ENCODE measurements around the gene SEL1L3. TPM values are rescaled to one million over a fixed set of nuclear protein-coding genes. Genes with fewer than 3 reads are reported as not detected.

Gene SEL1L3
- total RNA-seq, 2 experiments from 2014 or later = 180 to 313 TPM

DNA sequence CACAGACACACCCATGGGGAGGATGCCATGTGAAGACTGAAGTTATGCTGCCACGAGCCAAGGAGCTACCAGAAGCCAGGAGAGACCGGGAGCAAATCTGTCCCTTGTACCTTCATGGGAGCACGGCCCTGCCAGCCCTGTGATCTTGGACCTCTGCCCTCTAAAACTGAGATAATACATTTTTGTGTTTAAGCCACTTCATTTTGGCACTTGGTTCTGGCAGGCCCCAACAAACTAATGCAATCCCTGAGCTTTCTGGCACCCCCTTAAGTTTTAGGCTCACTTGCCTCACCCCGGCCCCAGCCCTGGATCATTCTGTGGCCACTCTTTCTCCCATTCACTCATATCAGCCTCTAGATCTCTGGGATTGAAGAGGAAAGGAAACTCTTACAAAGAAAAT lies 35.4 kb downstream of the SEL1L3 start:
- Histone ChIP-seq H3K9me2 (ENCODE audit: insufficient read depth, low read length) (no peaks in the 10 kb centered on the region), H3K36me3 (ENCODE audit: insufficient read depth, low read length) (peaks cover 95% of the 10 kb centered on the region), H3K27ac (ENCODE audit: low read depth, low read length, poor library complexity, severe bottlenecking) (no peak overlapping the region), H3K9me3 (ENCODE audit: low read length) (no peaks in the 10 kb centered on the region), H2AFZ (ENCODE audit: low read length) (no peak overlapping the region), H4K20me1 (ENCODE audit: insufficient read depth, low read length) (peaks cover 6% of the 10 kb centered on the region), H3K4me1 (ENCODE audit: insufficient read depth, low read length, poor library complexity, severe bottlenecking) (no peaks in the 10 kb centered on the region), H3K4me2 (ENCODE audit: low read length) (no peak overlapping the region), H3K79me2 (ENCODE audit: insufficient read depth, low read depth, low read length) (peaks cover 42% of the 10 kb centered on the region; the same call in 1 of the 2 replicates), H3K4me3 (ENCODE audit: low read depth, low read length, poor library complexity, severe bottlenecking) (no peak overlapping the region)
- intact Hi-C loops (cut with micrococcal nuclease; ENCODE audit: unreplicated experiment) = no loop called here
- DNase-seq (ENCODE audit: low spot score) = no peak
- POLR2A ChIA-PET = interaction anchor here (1.2 to 1.6 kb wide), 2 partner anchors 10 to 11 kb away, joined by 3 to 4 read pairs; no protein-coding TSS in a partner anchor
- BruUV-seq (replicated peaks) = no TSS peak
- CTCF ChIA-PET (ENCODE audit: unreplicated experiment) = no interaction called here
- no peak for TF ChIP-seq EZH2phosphoT487 (IDR thresholded peaks at IDR 0.05; ENCODE audit: borderline replicate concordance, low read depth, low read length)
- TF ChIP-seq, protein P1, sequence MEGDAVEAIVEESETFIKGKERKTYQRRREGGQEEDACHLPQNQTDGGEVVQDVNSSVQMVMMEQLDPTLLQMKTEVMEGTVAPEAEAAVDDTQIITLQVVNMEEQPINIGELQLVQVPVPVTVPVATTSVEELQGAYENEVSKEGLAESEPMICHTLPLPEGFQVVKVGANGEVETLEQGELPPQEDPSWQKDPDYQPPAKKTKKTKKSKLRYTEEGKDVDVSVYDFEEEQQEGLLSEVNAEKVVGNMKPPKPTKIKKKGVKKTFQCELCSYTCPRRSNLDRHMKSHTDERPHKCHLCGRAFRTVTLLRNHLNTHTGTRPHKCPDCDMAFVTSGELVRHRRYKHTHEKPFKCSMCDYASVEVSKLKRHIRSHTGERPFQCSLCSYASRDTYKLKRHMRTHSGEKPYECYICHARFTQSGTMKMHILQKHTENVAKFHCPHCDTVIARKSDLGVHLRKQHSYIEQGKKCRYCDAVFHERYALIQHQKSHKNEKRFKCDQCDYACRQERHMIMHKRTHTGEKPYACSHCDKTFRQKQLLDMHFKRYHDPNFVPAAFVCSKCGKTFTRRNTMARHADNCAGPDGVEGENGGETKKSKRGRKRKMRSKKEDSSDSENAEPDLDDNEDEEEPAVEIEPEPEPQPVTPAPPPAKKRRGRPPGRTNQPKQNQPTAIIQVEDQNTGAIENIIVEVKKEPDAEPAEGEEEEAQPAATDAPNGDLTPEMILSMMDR (conservative IDR thresholded peaks at IDR 0.05; ENCODE audit: low read length) = no peak

- H3K79me2 ChIP-seq (ENCODE audit: insufficient read depth, low read depth, low read length) = peaks cover 34% of the 10 kb centered on the region; the same call in 1 of the 2 replicates
- no peak overlapping the region for H3K27ac ChIP-seq (ENCODE audit: low read depth, low read length, poor library complexity, severe bottlenecking)
- no peaks in the 10 kb centered on the region for H3K9me3 ChIP-seq (ENCODE audit: low read length)
- H3K4me3 ChIP-seq (ENCODE audit: low read depth, low read length, poor library complexity, severe bottlenecking) = no peak overlapping the region
- DNase-seq (ENCODE audit: low spot score) = no peak
- H3K9me2 ChIP-seq (ENCODE audit: insufficient read depth, low read length) = no peaks in the 10 kb centered on the region
- no peak overlapping the region for H2AFZ ChIP-seq (ENCODE audit: low read length)
- TF ChIP-seq, protein P1 (conservative IDR thresholded peaks at IDR 0.05; ENCODE audit: low read length) = no peak
- no peak for TF ChIP-seq EZH2phosphoT487 (IDR thresholded peaks at IDR 0.05; ENCODE audit: borderline replicate concordance, low read depth, low read length)
- no peak overlapping the region for H3K4me2 ChIP-seq (ENCODE audit: low read length)
- H3K36me3 ChIP-seq (ENCODE audit: insufficient read depth, low read length) = peaks cover 97% of the 10 kb centered on the region
- CTCF ChIA-PET (ENCODE audit: unreplicated experiment) = no interaction called here
- POLR2A ChIA-PET = interaction anchor here (0.7 kb wide), 1 partner anchor 167 kb away, joined by 7 read pairs; no protein-coding TSS in a partner anchor
- peaks cover 6% of the 10 kb centered on the region for H4K20me1 ChIP-seq (ENCODE audit: insufficient read depth, low read length)
- no peaks in the 10 kb centered on the region for H3K4me1 ChIP-seq (ENCODE audit: insufficient read depth, low read length, poor library complexity, severe bottlenecking)
- no TSS peak for BruUV-seq (replicated peaks)
- intact Hi-C loops (cut with micrococcal nuclease; ENCODE audit: unreplicated experiment) = no loop called here
Measured at GRCh38 chr4:25826074-25826752, 36.6 kb downstream of the SEL1L3 start.

GRCh38 chr4:25823632-25824031 lies 39.2 kb downstream of the SEL1L3 start:
- H3K9me2 ChIP-seq (ENCODE audit: insufficient read depth, low read length) = no peaks in the 10 kb centered on the region
- ChIA-PET CTCF (ENCODE audit: unreplicated experiment) (no interaction called here), POLR2A (interaction anchor here (0.9 to 2.2 kb wide), 2 partner anchors 8 to 10 kb away, joined by 4 to 7 read pairs; no protein-coding TSS in a partner anchor)
- H4K20me1 ChIP-seq (ENCODE audit: insufficient read depth, low read length) = peaks cover 6% of the 10 kb centered on the region
- no peak for DNase-seq (ENCODE audit: low spot score)
- no peak overlapping the region for H3K27ac ChIP-seq (ENCODE audit: low read depth, low read length, poor library complexity, severe bottlenecking)
- peaks cover 97% of the 10 kb centered on the region for H3K36me3 ChIP-seq (ENCODE audit: insufficient read depth, low read length)
- H3K9me3 ChIP-seq (ENCODE audit: low read length) = no peaks in the 10 kb centered on the region
- intact Hi-C loops (cut with micrococcal nuclease; ENCODE audit: unreplicated experiment) = no loop called here
- H3K4me3 ChIP-seq (ENCODE audit: low read depth, low read length, poor library complexity, severe bottlenecking) = no peak overlapping the region
- H2AFZ ChIP-seq (ENCODE audit: low read length) = no peak overlapping the region
- no TSS peak for BruUV-seq (replicated peaks)
- H3K4me2 ChIP-seq (ENCODE audit: low read length) = no peak overlapping the region
- no peaks in the 10 kb centered on the region for H3K4me1 ChIP-seq (ENCODE audit: insufficient read depth, low read length, poor library complexity, severe bottlenecking)
- TF ChIP-seq, protein P1 (conservative IDR thresholded peaks at IDR 0.05; ENCODE audit: low read length) = no peak
- TF ChIP-seq EZH2phosphoT487 (IDR thresholded peaks at IDR 0.05; ENCODE audit: borderline replicate concordance, low read depth, low read length) = no peak
- peaks cover 15% of the 10 kb centered on the region; the same call in 1 of the 2 replicates for H3K79me2 ChIP-seq (ENCODE audit: insufficient read depth, low read depth, low read length)

Measured in OCI-LY7 (cell line).